ENCODE measurements around the gene AEBP2. TPM values are rescaled to one million over a fixed set of nuclear protein-coding genes. Genes with fewer than 3 reads are reported as not detected.

AEBP2 gene
- total and polyA plus RNA-seq, 9 of the 15 experiments (the other 6 are each of a cell fraction or from before 2014, with no cell fraction given): 5.7 to 43.7 (median 10.3) TPM

DNA sequence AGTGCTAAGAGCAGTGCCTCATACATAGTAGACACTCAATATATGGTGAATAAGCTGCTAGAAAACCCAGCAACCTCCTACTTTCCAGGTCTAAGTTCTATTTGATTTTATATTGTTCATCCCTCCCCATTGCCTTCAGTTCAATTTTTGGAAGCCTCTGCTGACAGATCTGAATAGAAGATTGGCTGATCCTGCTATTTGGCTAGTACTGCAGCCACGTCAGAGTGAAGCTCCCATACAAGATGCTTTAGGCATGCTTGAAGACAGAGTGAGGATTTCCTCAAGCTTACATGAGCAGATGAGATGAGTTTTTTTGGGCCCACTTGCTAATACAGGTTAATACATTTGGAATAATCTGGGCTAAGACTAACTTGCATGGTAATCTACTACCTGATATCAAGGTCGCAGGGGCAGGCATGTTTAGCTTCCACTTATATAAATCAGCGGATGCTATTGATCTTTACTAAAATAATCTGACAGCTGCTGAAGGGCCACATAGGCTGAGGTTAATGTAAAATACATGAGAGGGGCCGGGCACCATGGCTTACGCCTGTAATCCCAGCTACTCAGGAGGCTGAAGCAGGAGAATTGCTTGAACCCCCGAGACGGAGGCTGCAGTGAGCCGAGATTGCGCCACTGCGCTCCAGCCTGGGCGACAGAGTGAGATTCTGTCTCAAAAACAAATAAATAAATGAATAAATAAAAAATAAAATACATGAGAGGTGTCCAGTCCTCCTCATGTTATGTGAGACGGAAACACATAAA is 15.9 kb upstream of the AEBP2 start (continued):
- TF ChIP-seq PRPF4 (IDR thresholded peaks at IDR 0.05; ENCODE audit: insufficient read depth, low read depth, low read length, poor library complexity, severe bottlenecking): no peak
- TF ChIP-seq BCLAF1 (IDR thresholded peaks at IDR 0.05; ENCODE audit: borderline replicate concordance in 1 of 2, control insufficient read depth in 1 of 2, low read depth in 2 of 2, low read length in 1 of 2): no peak
- TF ChIP-seq, protein P1, sequence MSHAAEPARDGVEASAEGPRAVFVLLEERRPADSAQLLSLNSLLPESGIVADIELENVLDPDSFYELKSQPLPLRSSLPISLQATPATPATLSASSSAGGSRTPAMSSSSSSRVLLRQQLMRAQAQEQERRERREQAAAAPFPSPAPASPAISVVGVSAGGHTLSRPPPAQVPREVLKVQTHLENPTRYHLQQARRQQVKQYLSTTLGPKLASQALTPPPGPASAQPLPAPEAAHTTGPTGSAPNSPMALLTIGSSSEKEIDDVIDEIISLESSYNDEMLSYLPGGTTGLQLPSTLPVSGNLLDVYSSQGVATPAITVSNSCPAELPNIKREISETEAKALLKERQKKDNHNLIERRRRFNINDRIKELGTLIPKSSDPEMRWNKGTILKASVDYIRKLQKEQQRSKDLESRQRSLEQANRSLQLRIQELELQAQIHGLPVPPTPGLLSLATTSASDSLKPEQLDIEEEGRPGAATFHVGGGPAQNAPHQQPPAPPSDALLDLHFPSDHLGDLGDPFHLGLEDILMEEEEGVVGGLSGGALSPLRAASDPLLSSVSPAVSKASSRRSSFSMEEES (CRISPR knock-in tag; IDR thresholded peaks at IDR 0.05): no peak
- no peak for TF ChIP-seq CBX3 (IDR thresholded peaks at IDR 0.05; ENCODE audit: borderline replicate concordance in 1 of 2, low read length in 2 of 2)
- TF ChIP-seq CSDE1 (IDR thresholded peaks at IDR 0.05): no peak
- TF ChIP-seq E2F1 (CRISPR knock-in tag; IDR thresholded peaks at IDR 0.05): no peak
- TF ChIP-seq ZNF586 (CRISPR knock-in tag; conservative IDR thresholded peaks at IDR 0.05): no peak
- no peak for TF ChIP-seq KDM4B (IDR thresholded peaks at IDR 0.05; ENCODE audit: borderline replicate concordance in 2 of 2, low read depth in 1 of 2)
- TF ChIP-seq, protein P2, sequence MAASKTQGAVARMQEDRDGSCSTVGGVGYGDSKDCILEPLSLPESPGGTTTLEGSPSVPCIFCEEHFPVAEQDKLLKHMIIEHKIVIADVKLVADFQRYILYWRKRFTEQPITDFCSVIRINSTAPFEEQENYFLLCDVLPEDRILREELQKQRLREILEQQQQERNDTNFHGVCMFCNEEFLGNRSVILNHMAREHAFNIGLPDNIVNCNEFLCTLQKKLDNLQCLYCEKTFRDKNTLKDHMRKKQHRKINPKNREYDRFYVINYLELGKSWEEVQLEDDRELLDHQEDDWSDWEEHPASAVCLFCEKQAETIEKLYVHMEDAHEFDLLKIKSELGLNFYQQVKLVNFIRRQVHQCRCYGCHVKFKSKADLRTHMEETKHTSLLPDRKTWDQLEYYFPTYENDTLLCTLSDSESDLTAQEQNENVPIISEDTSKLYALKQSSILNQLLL (CRISPR knock-in tag; IDR thresholded peaks at IDR 0.05; ENCODE audit: borderline replicate concordance): no peak

All from K562 (cell line).